Measurements from ENCODE around the gene RUNX2. TPM values are rescaled to one million over a fixed set of nuclear protein-coding genes. Genes with fewer than 3 reads are reported as not detected.
A peak's percentile ranks its signal among the peaks of the same experiment; 100 is the strongest.

Gene RUNX2
- total and polyA plus RNA-seq, 2 of the 8 experiments (the other 6 are each of a cell fraction or from before 2014, with no cell fraction given): 0.26 to 1.2 TPM

DNA sequence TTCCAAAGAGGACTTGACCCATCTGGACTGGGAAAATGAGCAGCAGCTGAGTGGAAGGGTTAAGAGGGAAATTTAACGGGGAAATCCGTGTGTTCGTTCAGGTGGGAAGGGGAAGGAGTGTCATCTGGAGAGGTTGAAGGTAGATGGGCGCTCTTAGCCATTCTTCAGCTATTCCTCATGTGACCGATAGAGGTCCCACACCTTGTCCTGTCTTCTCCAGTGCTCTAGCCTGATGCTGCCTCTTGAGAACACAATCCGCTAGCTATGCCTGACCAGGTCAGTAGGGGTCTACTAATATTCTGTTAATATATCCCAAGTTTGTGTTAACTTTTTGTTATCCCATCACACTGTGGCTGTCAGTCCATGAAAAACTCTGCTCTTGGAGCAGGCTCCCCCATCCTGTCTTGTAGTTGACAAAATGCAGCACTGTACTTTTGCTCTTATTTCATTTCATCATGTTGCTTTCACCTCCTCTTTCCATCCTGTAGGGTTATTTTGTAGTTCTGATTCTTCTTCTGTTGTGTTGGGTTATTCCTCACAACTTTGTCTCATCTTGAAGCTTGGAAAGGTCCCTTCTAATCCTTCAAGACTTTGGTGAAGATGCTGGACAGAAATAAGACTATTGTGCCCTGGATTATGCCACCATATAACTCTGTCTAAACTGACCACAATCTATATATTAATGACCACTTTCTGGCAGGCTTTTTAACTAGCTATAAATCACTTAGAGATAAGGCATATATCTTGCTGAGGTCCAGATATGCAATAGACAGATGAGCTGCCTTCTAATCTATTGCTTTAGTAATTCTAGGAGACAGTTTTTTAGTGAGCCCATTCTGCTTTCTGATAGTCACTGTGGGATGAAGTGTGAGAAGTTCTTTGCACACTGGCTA, 173.0 kb downstream of the RUNX2 start:
- FAIRE-seq: peak; percentile 88
- POLR2A ChIA-PET (ENCODE audit: partially characterized antibody): no interaction called here
- TF ChIP-seq, protein P1, sequence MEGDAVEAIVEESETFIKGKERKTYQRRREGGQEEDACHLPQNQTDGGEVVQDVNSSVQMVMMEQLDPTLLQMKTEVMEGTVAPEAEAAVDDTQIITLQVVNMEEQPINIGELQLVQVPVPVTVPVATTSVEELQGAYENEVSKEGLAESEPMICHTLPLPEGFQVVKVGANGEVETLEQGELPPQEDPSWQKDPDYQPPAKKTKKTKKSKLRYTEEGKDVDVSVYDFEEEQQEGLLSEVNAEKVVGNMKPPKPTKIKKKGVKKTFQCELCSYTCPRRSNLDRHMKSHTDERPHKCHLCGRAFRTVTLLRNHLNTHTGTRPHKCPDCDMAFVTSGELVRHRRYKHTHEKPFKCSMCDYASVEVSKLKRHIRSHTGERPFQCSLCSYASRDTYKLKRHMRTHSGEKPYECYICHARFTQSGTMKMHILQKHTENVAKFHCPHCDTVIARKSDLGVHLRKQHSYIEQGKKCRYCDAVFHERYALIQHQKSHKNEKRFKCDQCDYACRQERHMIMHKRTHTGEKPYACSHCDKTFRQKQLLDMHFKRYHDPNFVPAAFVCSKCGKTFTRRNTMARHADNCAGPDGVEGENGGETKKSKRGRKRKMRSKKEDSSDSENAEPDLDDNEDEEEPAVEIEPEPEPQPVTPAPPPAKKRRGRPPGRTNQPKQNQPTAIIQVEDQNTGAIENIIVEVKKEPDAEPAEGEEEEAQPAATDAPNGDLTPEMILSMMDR (IDR thresholded peaks at IDR 0.05; ENCODE audit: control extremely low read depth in 1 of 3, insufficient read depth in 1 of 3, low read depth in 1 of 3, low read length in 3 of 3): peak; percentile 64 to 96 (median 88)
- peak; percentile 72 to 79 for TF ChIP-seq RAD21 (IDR thresholded peaks at IDR 0.05 in 1 of 2, conservative IDR thresholded peaks at IDR 0.05 in 1 of 2; ENCODE audit: low read depth in 2 of 2, low read length in 2 of 2)
- TF ChIP-seq, protein P2, sequence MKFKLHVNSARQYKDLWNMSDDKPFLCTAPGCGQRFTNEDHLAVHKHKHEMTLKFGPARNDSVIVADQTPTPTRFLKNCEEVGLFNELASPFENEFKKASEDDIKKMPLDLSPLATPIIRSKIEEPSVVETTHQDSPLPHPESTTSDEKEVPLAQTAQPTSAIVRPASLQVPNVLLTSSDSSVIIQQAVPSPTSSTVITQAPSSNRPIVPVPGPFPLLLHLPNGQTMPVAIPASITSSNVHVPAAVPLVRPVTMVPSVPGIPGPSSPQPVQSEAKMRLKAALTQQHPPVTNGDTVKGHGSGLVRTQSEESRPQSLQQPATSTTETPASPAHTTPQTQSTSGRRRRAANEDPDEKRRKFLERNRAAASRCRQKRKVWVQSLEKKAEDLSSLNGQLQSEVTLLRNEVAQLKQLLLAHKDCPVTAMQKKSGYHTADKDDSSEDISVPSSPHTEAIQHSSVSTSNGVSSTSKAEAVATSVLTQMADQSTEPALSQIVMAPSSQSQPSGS (IDR thresholded peaks at IDR 0.05; ENCODE audit: low read length): no peak
- TF ChIP-seq MAX (IDR thresholded peaks at IDR 0.05): 0 out of 2 replicates have a peak, but pooled peaks have one; percentile 17

More for the DNA sequence above, 173.0 kb downstream of the RUNX2 start:
- H4K20me1 ChIP-seq (replicated peaks in 1 of 2; ENCODE audit: control insufficient read depth in 1 of 2, insufficient read depth in 2 of 2, low read length in 2 of 2): no peaks in the 10 kb centered on the region
- H3K4me1 ChIP-seq (replicated peaks in 1 of 4; ENCODE audit: control insufficient read depth in 3 of 4, insufficient read depth in 4 of 4, low read length in 3 of 4): peaks cover 2 to 8% (median 7%) of the 10 kb centered on the region in 4 experiments; a peak in 6 of 7 replicates
- no peak overlapping the region for H3K4ac ChIP-seq (replicated peaks; ENCODE audit: insufficient read length, low read depth, low read length)
- H2BK5ac ChIP-seq (ENCODE audit: low read depth, low read length): no peak overlapping the region
- no peaks in the 10 kb centered on the region for H3K79me2 ChIP-seq (ENCODE audit: control insufficient read depth in 1 of 2, insufficient read depth in 2 of 2, low read length in 2 of 2)
- no peak overlapping the region for H4K91ac ChIP-seq (replicated peaks; ENCODE audit: insufficient read length, low read length)
- no peak overlapping the region for H3K23ac ChIP-seq (ENCODE audit: insufficient read length)
- peak in 1 of 2 experiments; percentile 57 for DNase-seq (ENCODE audit: low read depth in 1 of 2, low spot score in 2 of 2)
- no peak overlapping the region for H3K27ac ChIP-seq (ENCODE audit: low read depth, low read length)
- H2AK5ac ChIP-seq (ENCODE audit: low read depth, low read length): no peak overlapping the region
- H3K9me3 ChIP-seq (ENCODE audit: insufficient read depth in 2 of 2, low read depth in 1 of 2, low read length in 1 of 2): no peaks in the 10 kb centered on the region
- no peak overlapping the region for H2BK15ac ChIP-seq (ENCODE audit: low read length)
- no peaks in the 10 kb centered on the region for H3K23me2 ChIP-seq (ENCODE audit: low read depth, low read length)
- H3K36me3 ChIP-seq (ENCODE audit: control insufficient read depth in 2 of 4, insufficient read depth in 4 of 4, low read length in 3 of 4): no peaks in the 10 kb centered on the region
- H2BK120ac ChIP-seq (replicated peaks; ENCODE audit: low read depth, low read length): no peak overlapping the region
- WGBS, 2 experiments (ENCODE audit: extremely low coverage in 1 of 2, insufficient coverage in 1 of 2, insufficient read length in 1 of 2, insufficient replicate concordance in 2 of 2, low coverage in 1 of 2, low lambda C conversion rate in 2 of 2, missing lambda C conversion rate in 1 of 2): 46% methylated on average over 6 of the region's 6 CpGs; no CpG with 5 or more reads in 1 of the 2 experiments
- peak overlapping the region; percentile 76; the same call in 1 of the 2 replicates for H2AFZ ChIP-seq (ENCODE audit: low read length)
- H3K18ac ChIP-seq (ENCODE audit: extremely low read depth, low read length): no peak overlapping the region; the same call in 1 of the 2 replicates
- H2BK12ac ChIP-seq (ENCODE audit: low read depth, low read length): no peak overlapping the region
- H3K9ac ChIP-seq (replicated peaks in 1 of 4; ENCODE audit: extremely low read depth in 1 of 4, low read depth in 3 of 4, low read length in 3 of 4): no peak overlapping the region
- no peak overlapping the region for H4K5ac ChIP-seq (ENCODE audit: insufficient read length, low read depth, low read length)
- H4K8ac ChIP-seq (ENCODE audit: extremely low read depth, insufficient read depth, low read length): no peak overlapping the region
- no peak overlapping the region for H3K56ac ChIP-seq (replicated peaks; ENCODE audit: insufficient read length, low read depth, low read length)
- CTCF ChIA-PET (ENCODE audit: partially characterized antibody): interaction anchor here (0.5 to 3.2 kb wide), 46 partner anchors 9 to 877 kb away, joined by 3 to 38 read pairs (median 4); partner anchors contain the start of gene SUPT3H
- H3K4me2 ChIP-seq (ENCODE audit: insufficient read depth in 1 of 2, low read depth in 2 of 2, low read length in 2 of 2): no peak overlapping the region
- H3K4me3 ChIP-seq (ENCODE audit: extremely low read depth in 1 of 4, insufficient read depth in 2 of 4, low read depth in 3 of 4, low read length in 4 of 4): no peak overlapping the region
- H3K79me1 ChIP-seq (ENCODE audit: low read depth, low read length): no peaks in the 10 kb centered on the region
- no peaks in the 10 kb centered on the region for H3K27me3 ChIP-seq (replicated peaks in 1 of 4; ENCODE audit: control insufficient read depth in 3 of 4, extremely low read depth in 1 of 4, insufficient read depth in 3 of 4, low read length in 3 of 4)
- no peak overlapping the region for H2BK20ac ChIP-seq (ENCODE audit: low read length)
- H3K14ac ChIP-seq (ENCODE audit: insufficient read length): no peak overlapping the region

Measured in H1 (cell line).